GM23338 (cell line): ENCODE measurements around the gene CDH4. TPM values are rescaled to one million over a fixed set of nuclear protein-coding genes. Genes with fewer than 3 reads are reported as not detected.

Experiments used
- ATAC-seq: fragments of 200-7000 bp; cut with Tn5 transposase; 3 replicates; pipeline ENCODE4 v1.9.1; 2020
- DNase-seq: peaks from one replicate; pipeline ENCODE4 v3.0.0-alpha.2; 2015; ENCODE audit warnings: low spot score
- H2AFZ ChIP-seq: fragments of 200-600 bp; sonication (generic); 2 replicates; pipeline ENCODE4 v1.8.0; 2016; ENCODE audit warnings: antibody characterized with exemption, mild to moderate bottlenecking, moderate library complexity
- H3F3A ChIP-seq: fragments of 200-600 bp; sonication (generic); replicated peaks from 2 replicates; pipeline ENCODE4 v1.8.0; 2017; ENCODE audit warnings: antibody characterized with exemption, mixed run types, low read depth
- H3K27ac ChIP-seq: fragments of 200-600 bp; sonication (generic); 2 replicates; pipeline ENCODE4 v1.6.1; 2016; ENCODE audit warnings: low read depth
- H3K27me3 ChIP-seq: fragments of 200-600 bp; sonication (generic); 2 replicates; pipeline ENCODE4 v1.8.0; 2016; ENCODE audit warnings: mild to moderate bottlenecking, mixed run types, moderate library complexity; ENCODE audit not compliant: insufficient read depth
- H3K36me3 ChIP-seq: fragments of 200-600 bp; sonication (generic); 2 replicates; pipeline ENCODE4 v1.8.0; 2016; ENCODE audit warnings: mild to moderate bottlenecking; ENCODE audit not compliant: insufficient read depth
- H3K4me1 ChIP-seq: fragments of 200-600 bp; sonication (generic); 2 replicates; pipeline ENCODE4 v1.8.0; 2016; ENCODE audit warnings: mild to moderate bottlenecking, moderate library complexity; ENCODE audit not compliant: insufficient read depth
- H3K4me2 ChIP-seq: fragments of 200-600 bp; sonication (generic); 2 replicates; pipeline ENCODE4 v1.7.1; 2017; ENCODE audit warnings: mixed run types
- H3K4me3 ChIP-seq: fragments of 200-600 bp; sonication (generic); 2 replicates; pipeline ENCODE4 v1.6.1; 2016; ENCODE audit warnings: mixed run types
- H3K79me2 ChIP-seq: fragments of 200-600 bp; sonication (generic); replicated peaks from 2 replicates; pipeline ENCODE4 v1.8.0; 2017; ENCODE audit warnings: mild to moderate bottlenecking; ENCODE audit not compliant: insufficient read depth
- H3K9me2 ChIP-seq: fragments of 200-600 bp; sonication (generic); 2 replicates; pipeline ENCODE4 v1.8.0; 2017; ENCODE audit not compliant: insufficient read depth
- H4K20me1 ChIP-seq: fragments of 200-600 bp; sonication (generic); replicated peaks from 2 replicates; pipeline ENCODE4 v1.8.0; 2017; ENCODE audit warnings: mild to moderate bottlenecking; ENCODE audit not compliant: insufficient read depth
- H3K27ac Mint-ChIP-seq: 2 replicates; pipeline ENCODE4 v1.8.0; 2020; ENCODE audit warnings: inconsistent platforms, mild to moderate bottlenecking, moderate library complexity, mixed read lengths
- H3K27me3 Mint-ChIP-seq: 3 replicates; pipeline ENCODE4 v1.8.0; 2022; ENCODE audit warnings: low read depth, mild to moderate bottlenecking, moderate library complexity, mixed read lengths, inconsistent platforms; ENCODE audit not compliant: insufficient read depth, poor library complexity
- H3K36me3 Mint-ChIP-seq: 3 replicates; pipeline ENCODE4 v1.8.0; 2021; ENCODE audit warnings: low read depth, mild to moderate bottlenecking, inconsistent platforms, moderate library complexity, mixed read lengths
- H3K4me1 Mint-ChIP-seq: 3 replicates; pipeline ENCODE4 v1.8.0; 2020; ENCODE audit warnings: mild to moderate bottlenecking, inconsistent platforms, mixed read lengths
- H3K4me3 Mint-ChIP-seq: 3 replicates; pipeline ENCODE4 v1.8.0; 2021; ENCODE audit warnings: moderate library complexity, mild to moderate bottlenecking, inconsistent platforms, mixed read lengths
- H3K9me3 Mint-ChIP-seq: 3 replicates; pipeline ENCODE4 v1.8.0; 2020; ENCODE audit warnings: moderate library complexity, mild to moderate bottlenecking, inconsistent platforms, mixed read lengths
- CTCF ChIP-seq, 2 experiments: fragments of 200-600 bp in 1 of 2; sonication (generic) in 1 of 2; conservative IDR thresholded peaks; 2 replicates each; pipeline versions ENCODE4 v1.5.1 to v1.6.1; 2016 to 2017; ENCODE audit warnings: antibody characterized with exemption in 2 of 2, low read depth in 2 of 2, mild to moderate bottlenecking in 2 of 2, moderate library complexity in 1 of 2
- ETS1 ChIP-seq: IDR thresholded peaks from 2 replicates; pipeline ENCODE4 v1.6.1; 2016; ENCODE audit warnings: antibody characterized with exemption
- EZH2 ChIP-seq: fragments of 200-600 bp; sonication (generic); IDR thresholded peaks from one replicate; pipeline ENCODE4 v1.8.0; 2017; ENCODE audit warnings: antibody characterized with exemption, mild to moderate bottlenecking, low read depth; ENCODE audit not compliant: unreplicated experiment
- REST ChIP-seq: IDR thresholded peaks from one replicate; pipeline ENCODE4 v1.6.1; 2018; ENCODE audit warnings: antibody characterized with exemption; ENCODE audit not compliant: unreplicated experiment
- ZNF114 ChIP-seq: fragments of 250-450 bp; sonication (Bioruptor Pico); IDR thresholded peaks from 2 replicates; pipeline ENCODE4 v1.5.0; 2020; ENCODE audit warnings: mild to moderate bottlenecking, moderate library complexity
- ZNF331 ChIP-seq: fragments of 250-450 bp; sonication (Bioruptor Pico); IDR thresholded peaks from 2 replicates; pipeline ENCODE4 v1.5.0; 2020; ENCODE audit warnings: low read depth, mild to moderate bottlenecking, moderate library complexity
- polyA plus RNA-seq: library from polyadenylated mRNA; unstranded; fragments of >200 nt; fragmentation: Nextera tagmentation; extraction: Ambion mirVana; gene quantifications from 2 replicates; pipeline ENCODE4 v1.2.1, GENCODE V29; 2016
- total RNA-seq: library from RNA; depleted of rRNA; stranded (reverse); fragments of >200 nt; shearing (Covaris generic); gene quantifications from 2 replicates; pipeline ENCODE4 v1.2.3, GENCODE V29; 2014
- TF ChIP-seq, protein P1 (sequence below): fragments of 250-450 bp; sonication (Bioruptor Pico); IDR thresholded peaks from 2 replicates; pipeline ENCODE4 v1.5.0; 2020; ENCODE audit warnings: mild to moderate bottlenecking, moderate library complexity

Gene CDH4
- total and polyA plus RNA-seq, 2 experiments from 2014 or later: 1.2 to 4.2 TPM

DNA sequence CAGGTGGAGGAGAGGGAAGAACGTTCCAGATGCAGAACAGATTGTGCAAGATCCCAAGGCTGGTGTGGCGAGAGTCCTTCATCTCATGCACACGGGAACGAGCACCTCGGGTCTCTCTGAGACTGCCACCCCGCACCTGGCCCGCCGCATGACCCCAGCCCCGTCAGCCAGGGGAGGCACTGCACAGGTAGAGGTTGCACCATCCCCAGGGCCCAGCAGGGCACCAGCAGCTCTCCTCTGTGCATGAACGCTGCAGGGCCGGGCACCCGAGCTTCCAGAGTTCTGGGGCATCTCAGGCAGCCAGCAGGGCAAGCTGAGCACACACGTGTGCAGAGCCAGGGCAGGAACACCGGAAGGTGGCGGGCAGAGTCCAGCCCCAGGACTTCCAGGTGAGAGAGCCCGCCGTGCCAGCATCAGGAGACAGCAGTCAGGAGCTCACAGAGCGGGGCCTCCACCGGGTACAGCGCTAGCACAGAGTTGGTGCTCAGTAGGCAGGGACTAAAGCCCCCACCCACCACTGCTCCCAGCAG, 620.4 kb downstream of the CDH4 start:
- TF ChIP-seq EZH2: no peak
- no peak for TF ChIP-seq ZNF331
- no peak for TF ChIP-seq CTCF (conservative IDR thresholded peaks at IDR 0.05; ENCODE audit: low read depth in 2 of 2)
- no peak for TF ChIP-seq ETS1
- no peak for TF ChIP-seq ZNF114
- no peak for TF ChIP-seq REST
- Histone ChIP-seq H2AFZ (no peak overlapping the region), H3K4me2 (no peak overlapping the region), H3K27me3 (no peaks in the 10 kb centered on the region), H3K79me2 (no peaks in the 10 kb centered on the region), H4K20me1 (no peaks in the 10 kb centered on the region), H3K9me2 (no peaks in the 10 kb centered on the region), H3F3A (no peaks in the 10 kb centered on the region), H3K4me3 (no peak overlapping the region), H3K27ac (no peak overlapping the region), H3K4me1 (no peaks in the 10 kb centered on the region), H3K36me3 (no peaks in the 10 kb centered on the region)
- Mint-ChIP-seq H3K36me3 (no peaks in the 10 kb centered on the region; the same call in 2 of the 3 replicates), H3K4me1 (no peaks in the 10 kb centered on the region), H3K27me3 (peaks cover 2% of the 10 kb centered on the region), H3K27ac (no peak overlapping the region), H3K4me3 (no peak overlapping the region), H3K9me3 (peaks cover 17% of the 10 kb centered on the region)
- ATAC-seq (no peak), DNase-seq (no peak)

DNA sequence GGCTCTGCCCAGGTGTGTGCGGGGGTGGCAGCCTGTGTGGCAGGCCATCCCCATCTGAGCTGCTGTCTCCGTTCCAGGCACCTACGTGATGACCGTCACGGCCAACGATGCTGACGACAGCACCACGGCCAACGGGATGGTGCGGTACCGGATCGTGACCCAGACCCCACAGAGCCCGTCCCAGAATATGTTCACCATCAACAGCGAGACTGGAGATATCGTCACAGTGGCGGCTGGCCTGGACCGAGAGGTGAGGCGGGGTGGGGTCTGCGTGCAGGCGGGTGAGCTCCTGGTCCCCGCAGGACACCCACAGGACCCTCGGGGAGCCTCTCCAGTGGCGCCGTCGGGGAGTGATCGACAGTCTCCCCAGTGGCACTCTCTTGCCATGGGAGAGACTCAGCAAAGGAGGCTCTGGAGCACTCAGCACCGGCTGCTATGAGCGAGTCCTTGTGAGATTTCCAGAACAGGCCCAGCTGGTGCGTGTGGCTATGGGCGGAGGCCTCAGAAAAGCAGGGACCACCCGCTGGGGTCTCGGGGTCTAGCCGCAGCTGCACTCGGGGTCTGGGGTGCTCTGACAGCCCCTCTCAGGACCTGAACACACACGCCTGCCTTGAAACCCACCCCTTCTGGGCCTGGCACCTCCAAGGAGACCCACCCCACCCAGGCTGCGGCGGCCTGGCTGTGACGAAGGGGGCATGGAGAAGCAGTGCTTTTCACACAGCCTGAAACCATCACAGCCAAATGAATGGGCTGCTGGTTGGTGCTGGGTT, 621.8 kb downstream of the CDH4 start:
- no peaks in the 10 kb centered on the region for H3K9me2 ChIP-seq
- Mint-ChIP-seq H3K36me3 (no peaks in the 10 kb centered on the region; the same call in 2 of the 3 replicates), H3K27ac (no peak overlapping the region), H3K27me3 (peaks cover 4% of the 10 kb centered on the region), H3K9me3 (peaks cover 17% of the 10 kb centered on the region), H3K4me1 (no peaks in the 10 kb centered on the region), H3K4me3 (no peak overlapping the region)
- DNase-seq (no peak), ATAC-seq (no peak)
- no peaks in the 10 kb centered on the region for H3F3A ChIP-seq
- H4K20me1 ChIP-seq: no peaks in the 10 kb centered on the region
- H3K27ac ChIP-seq: no peak overlapping the region
- no peaks in the 10 kb centered on the region for H3K36me3 ChIP-seq
- H2AFZ ChIP-seq: no peak overlapping the region
- no peaks in the 10 kb centered on the region for H3K79me2 ChIP-seq
- no peak overlapping the region for H3K4me3 ChIP-seq
- H3K4me1 ChIP-seq: no peaks in the 10 kb centered on the region
- H3K27me3 ChIP-seq: no peaks in the 10 kb centered on the region
- no peak overlapping the region for H3K4me2 ChIP-seq
- no peak for TF ChIP-seq ZNF114
- no peak for TF ChIP-seq EZH2
- TF ChIP-seq ZNF331: no peak
- TF ChIP-seq, protein P1, sequence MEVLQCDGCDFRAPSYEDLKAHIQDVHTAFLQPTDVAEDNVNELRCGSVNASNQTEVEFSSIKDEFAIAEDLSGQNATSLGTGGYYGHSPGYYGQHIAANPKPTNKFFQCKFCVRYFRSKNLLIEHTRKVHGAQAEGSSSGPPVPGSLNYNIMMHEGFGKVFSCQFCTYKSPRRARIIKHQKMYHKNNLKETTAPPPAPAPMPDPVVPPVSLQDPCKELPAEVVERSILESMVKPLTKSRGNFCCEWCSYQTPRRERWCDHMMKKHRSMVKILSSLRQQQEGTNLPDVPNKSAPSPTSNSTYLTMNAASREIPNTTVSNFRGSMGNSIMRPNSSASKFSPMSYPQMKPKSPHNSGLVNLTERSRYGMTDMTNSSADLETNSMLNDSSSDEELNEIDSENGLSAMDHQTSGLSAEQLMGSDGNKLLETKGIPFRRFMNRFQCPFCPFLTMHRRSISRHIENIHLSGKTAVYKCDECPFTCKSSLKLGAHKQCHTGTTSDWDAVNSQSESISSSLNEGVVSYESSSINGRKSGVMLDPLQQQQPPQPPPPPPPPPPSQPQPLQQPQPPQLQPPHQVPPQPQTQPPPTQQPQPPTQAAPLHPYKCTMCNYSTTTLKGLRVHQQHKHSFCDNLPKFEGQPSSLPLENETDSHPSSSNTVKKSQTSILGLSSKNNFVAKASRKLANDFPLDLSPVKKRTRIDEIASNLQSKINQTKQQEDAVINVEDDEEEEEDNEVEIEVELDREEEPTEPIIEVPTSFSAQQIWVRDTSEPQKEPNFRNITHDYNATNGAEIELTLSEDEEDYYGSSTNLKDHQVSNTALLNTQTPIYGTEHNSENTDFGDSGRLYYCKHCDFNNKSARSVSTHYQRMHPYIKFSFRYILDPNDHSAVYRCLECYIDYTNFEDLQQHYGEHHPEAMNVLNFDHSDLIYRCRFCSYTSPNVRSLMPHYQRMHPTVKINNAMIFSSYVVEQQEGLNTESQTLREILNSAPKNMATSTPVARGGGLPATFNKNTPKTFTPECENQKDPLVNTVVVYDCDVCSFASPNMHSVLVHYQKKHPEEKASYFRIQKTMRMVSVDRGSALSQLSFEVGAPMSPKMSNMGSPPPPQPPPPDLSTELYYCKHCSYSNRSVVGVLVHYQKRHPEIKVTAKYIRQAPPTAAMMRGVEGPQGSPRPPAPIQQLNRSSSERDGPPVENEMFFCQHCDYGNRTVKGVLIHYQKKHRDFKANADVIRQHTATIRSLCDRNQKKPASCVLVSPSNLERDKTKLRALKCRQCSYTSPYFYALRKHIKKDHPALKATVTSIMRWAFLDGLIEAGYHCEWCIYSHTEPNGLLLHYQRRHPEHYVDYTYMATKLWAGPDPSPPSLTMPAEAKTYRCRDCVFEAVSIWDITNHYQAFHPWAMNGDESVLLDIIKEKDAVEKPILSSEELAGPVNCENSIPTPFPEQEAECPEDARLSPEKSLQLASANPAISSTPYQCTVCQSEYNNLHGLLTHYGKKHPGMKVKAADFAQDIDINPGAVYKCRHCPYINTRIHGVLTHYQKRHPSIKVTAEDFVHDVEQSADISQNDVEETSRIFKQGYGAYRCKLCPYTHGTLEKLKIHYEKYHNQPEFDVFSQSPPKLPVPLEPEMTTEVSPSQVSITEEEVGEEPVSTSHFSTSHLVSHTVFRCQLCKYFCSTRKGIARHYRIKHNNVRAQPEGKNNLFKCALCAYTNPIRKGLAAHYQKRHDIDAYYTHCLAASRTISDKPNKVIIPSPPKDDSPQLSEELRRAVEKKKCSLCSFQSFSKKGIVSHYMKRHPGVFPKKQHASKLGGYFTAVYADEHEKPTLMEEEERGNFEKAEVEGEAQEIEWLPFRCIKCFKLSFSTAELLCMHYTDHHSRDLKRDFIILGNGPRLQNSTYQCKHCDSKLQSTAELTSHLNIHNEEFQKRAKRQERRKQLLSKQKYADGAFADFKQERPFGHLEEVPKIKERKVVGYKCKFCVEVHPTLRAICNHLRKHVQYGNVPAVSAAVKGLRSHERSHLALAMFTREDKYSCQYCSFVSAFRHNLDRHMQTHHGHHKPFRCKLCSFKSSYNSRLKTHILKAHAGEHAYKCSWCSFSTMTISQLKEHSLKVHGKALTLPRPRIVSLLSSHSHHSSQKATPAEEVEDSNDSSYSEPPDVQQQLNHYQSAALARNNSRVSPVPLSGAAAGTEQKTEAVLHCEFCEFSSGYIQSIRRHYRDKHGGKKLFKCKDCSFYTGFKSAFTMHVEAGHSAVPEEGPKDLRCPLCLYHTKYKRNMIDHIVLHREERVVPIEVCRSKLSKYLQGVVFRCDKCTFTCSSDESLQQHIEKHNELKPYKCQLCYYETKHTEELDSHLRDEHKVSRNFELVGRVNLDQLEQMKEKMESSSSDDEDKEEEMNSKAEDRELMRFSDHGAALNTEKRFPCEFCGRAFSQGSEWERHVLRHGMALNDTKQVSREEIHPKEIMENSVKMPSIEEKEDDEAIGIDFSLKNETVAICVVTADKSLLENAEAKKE (CRISPR knock-in tag): no peak
